Inflammatory macrophage treated with lipopolysaccharide for 4 hours (primary cell): ENCODE data around the gene PREX1.

Source experiments
- DNase-seq: peaks from one replicate; pipeline ENCODE4 v3.0.0-alpha.2; 2020

The PREX1 gene

DNA sequence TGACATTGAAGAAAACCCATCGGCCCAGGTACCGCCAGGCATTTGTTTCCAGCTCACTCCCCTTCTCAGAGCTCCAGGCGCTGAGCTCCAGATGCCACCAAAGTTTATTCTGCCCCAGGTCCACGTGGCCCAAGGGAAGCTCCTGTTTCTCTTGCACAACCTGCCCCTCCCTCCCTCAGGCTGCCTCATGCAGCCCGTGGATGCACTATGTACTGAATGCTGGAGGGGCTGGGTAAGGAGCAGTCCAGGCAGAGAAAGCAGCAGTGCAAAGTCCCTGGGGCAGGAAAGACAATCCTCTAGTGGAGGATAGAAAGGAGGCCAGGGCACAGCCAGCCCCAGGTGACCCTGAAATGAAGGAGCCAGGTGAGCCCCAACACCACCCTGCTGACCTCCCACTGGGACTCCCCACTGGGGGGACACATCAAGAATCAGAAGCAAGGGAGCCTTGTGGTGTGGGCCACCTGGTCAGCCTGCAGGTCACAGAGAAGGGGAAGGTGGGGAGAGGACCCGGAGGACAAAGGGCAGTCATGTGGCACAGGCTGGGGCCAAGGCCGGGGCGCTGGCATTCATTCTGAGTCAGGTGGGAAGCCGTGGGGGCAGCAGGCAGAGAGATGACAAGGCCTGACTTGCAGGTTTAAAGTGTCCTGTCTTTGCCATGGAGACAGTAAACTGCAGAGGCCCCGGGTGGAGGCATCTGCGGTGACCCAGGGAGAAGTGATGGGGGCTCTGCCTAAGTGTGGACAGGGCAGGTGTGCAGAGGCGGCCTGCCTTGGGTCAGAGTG, 230.1 kb downstream of the PREX1 start:
- DNase-seq: no peak

DNA sequence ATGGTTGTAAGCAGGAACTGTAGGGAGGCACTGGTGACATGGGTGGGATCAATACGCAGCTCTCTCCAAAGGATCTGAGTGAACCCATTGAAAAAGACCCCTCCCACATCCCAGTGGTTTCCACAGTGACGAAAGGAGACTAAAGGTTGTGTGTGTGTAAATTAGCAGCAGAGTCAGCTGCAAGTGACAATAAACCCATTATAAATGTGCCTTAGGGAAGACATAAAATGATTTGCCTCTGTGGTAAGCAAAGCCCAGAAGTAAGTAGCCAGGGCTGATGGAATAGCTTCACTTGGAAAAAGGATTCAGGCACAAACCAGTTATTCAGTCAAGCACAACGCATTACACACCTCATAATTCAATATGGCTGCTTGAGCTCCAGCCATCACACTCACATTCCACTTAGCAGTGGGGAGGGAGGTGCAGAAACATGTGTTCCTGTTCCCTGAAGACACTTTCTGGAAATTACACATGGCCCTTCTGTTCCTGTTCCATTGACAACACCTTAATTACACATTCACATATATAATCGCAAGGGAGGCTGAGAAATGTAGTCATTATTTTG, 231.4 kb downstream of the PREX1 start:
- no peak for DNase-seq

DNA sequence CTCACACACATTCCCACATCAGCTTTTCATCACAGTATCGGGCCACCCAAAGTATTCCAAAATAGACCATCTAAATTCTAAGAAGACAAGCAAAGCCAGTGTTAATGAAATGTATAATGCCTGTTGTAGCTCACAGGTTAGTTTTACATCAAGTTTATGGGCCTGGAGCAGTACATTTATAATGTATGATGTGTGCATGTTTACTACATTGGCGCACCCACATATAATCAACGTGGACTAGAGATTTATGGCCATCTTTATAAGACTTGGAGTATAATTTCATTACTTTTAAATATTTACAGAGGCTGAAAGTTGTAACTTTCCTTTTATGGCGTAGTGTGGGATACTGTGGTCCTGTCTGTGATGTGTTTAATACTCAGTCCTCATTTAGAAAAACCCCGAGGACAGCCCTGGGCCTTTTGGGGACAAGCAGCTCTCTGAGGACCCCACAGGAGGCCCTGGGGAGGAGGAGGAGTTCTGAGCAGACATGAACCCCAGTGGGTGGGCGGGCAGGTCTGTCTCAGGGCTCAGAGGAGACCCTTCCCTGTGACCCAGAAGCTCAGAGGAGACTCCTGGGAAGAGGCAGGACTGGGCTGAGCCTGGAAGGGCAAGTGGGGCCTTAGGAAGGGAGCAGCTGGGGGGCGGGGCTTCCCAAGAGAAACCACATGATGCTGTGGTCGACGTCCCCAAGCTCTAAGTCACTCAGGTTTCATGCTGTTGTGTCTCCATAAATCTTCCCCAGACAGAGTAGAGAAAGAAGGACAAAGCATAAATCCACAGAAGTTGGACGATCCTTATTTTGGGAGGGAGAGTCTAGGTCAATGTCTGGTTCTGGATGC, 232.1 kb downstream of the PREX1 start:
- no peak for DNase-seq

DNA sequence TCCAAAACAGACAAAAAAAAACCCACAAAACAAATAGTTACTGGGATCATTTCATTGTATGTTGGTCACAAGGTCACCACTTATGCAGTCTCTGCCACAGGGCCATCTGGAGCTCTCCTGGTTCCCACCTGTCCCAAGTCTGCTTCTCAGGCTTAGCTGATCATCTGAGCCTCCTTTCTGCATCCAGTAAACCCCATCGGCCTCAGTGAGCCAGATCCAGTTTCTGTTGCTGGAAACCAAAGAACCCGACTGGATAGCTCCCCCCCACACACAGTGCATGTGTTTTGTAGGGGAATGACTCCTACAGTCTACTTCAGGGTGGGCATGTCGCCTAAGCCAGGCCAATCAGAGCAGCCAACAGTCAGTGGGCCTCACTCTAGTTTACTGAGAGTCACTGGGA, 233.3 kb downstream of the PREX1 start:
- no peak for DNase-seq

DNA sequence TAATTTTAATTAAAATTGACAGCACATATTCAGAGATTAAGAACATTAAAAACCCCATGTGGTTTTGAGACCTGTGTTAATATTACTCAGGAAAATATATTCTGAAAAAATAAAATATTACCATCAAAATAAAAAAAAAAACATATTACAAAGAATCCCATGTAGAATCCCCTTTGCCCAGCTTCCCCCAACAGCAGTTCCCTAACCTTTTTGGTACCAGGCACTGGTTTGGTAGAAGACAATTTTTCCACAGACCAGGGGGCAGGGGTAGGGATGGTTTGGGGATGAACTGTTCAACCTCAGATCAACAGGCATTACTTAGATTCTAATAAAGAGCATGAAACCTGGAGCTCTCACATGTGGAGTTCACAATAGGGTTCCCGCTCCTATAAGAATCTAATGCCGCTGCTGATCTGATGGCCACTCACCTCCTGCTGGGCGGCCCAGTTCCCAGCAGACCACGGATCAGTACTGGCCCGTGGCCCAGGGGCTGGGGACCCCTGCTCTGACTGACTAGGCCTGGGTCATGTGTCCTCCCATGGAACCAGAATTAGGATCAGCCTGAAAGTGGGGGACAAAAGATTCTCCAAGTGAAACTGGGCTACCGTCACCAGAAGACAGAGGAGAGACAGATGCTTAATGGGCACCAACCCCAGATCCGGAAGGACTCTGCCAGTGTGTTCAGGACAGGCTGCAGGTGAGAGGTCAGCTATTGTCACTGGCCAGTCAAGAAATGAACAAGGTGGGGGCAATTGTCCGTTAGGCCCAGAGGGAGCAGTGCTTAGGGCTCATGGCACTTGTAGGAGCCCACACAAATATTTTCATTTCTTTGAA, 235.5 kb downstream of the PREX1 start:
- DNase-seq: no peak

DNA sequence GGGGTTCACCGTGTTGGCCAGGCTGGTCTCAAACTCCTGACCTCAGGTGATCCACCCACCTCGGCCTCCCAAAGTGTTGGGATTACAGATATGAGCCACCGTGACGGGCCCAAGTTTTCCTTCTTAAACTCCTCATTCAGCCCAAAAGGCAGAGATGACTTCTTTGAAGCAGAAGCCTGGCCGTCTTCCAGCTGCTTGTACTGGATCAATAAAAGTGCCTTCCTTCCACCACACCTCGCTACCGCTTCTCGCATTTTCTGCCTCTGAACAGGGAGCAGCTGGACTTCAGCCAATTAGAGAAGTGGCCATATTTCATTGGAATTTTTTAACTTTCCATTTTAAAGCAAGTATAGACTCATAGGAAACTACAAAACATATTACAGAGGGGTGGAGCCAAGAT, 241.1 kb downstream of the PREX1 start:
- DNase-seq: no peak

DNA sequence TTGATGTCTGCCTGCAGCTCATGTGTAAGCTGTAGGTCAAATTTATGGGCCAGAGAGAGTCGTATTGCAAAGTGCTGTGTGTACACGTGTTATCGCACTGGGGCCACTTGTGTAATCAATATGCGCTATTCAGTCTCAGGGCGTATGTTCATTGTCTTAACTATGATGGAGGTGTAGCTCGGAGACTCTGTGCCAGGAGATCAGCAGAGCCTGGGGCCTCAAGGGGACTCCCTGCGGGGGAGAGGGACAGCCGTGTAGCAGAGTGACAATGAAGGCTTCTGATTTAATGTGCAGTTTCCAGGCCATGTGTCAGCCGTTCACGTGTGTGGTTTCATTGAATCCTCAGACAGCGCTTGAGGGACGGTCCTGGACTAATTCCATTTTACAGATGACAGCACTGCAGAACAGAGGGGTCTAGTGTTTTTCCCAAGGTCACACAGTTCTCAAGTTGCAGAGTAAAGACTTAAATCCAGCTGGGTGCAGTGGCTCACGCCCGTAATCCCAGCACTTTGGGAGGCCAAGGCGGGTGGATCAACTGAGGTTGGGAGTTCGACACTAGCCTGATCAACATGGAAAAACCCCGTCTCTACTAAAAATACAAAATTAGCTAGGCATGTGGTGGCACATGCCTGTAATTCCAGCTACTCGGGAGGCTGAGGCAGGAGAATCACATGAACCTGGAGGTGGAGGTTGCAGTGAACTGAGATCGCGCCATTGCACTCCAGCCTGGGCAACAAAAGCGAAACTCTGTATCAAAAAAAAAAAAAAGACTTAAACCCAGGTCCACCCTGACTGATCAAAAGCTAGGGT, 242.5 kb downstream of the PREX1 start:
- no peak for DNase-seq

DNA sequence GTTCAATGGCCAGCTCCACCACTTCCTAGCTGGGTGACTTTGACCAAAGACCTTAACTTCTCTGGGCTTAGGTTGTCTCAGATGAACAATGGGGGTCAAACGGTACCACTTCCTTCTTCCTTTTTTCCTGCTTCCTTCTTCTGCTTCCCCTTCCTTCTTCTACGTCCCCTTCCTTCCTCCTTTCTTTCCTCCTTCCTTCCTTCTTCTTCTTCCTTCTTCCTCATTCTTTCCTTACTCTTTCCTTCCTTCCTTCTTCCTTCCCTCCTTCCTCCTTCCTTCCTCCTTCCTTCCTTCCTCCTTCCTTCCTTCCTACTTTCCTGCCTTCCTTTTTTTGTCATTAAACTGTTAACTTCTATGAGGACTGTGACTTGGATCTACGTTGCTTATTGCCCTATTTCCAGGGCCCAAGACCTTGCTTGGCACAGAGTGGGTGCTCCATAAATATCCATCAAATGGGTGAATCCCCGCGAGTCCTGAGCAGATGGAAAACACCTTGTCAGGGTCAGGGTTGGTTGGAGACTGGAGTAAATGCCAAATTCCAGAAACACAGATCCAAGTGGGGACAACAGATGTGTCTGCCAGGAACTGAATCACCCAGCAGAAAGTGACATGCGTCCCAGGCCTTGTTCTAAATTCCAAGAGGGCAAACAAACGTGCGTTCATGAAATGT, 243.3 kb downstream of the PREX1 start:
- no peak for DNase-seq

DNA sequence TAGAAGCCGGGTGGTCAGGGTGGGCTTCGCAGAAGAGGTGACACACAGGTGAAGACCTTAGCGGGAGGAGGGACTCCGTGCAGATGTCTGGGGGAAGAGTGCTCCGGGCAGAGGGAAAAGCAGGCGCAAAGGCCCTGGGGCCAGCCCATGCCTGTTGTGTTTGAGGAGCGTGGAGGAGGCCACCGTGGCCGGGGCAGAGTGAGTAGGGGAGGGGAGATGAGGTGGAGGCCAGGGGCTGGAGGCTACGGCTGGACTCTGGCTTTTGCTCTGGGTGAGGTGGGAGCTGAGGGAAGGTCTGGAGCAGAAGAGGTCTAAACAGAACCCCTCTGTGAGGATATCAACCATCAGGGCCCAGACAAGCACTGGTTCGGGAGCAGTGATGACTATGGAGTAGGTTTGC, 244.0 kb downstream of the PREX1 start:
- DNase-seq: no peak

DNA sequence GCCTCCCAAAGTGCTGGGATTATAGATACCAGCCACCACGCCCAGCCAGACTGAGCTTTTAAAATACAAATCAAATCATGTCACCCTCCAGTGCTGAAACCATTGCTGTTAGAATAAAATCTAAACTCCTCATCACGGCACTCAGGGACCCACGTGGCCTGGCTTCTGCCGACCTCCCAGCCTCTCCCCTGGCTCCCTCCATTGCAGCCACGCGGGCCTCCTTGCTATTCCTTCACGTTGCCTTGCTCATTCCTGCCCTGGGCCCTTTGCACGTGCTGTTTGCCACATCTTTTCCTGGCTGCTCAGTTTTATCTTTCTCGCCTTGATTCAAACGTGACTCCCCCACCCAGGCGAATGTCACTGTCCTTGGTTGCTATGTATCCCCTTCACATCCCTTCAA, 244.6 kb downstream of the PREX1 start:
- no peak for DNase-seq

DNA sequence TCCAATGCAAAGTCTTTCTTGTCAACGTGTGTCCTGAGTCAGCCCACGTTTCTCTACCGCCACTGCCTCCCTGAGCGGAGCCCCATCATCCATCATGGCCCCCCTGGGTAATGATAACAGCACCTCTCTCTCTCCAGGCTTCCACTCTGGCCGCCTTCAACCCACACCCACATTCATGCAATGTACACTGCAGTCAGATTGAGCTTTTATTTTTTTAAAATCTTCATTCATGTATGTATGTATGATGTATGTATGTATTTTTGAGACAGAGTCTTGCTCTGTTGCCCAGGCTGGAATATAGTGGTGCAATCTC, 245.2 kb downstream of the PREX1 start:
- DNase-seq: no peak

DNA sequence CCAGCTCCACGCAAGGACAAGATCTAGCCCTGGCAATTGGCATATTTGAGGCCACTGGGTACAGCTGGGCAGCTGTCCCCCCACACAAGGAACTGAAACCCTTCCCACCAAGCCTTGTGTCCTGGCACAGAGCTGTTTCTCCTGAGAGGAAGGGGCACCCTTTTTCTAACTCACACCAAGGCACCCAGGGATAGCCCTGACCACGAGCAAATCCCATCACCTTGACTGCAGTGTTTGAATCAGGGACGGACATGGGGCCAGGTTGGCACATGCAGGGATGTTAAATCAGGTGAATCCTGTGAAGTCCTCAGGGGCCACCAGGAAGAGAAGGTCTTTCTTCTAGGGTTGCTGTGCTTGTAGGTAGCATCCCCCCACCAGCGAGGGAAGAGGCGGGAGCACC, 246.6 kb downstream of the PREX1 start:
- no peak for DNase-seq

DNA sequence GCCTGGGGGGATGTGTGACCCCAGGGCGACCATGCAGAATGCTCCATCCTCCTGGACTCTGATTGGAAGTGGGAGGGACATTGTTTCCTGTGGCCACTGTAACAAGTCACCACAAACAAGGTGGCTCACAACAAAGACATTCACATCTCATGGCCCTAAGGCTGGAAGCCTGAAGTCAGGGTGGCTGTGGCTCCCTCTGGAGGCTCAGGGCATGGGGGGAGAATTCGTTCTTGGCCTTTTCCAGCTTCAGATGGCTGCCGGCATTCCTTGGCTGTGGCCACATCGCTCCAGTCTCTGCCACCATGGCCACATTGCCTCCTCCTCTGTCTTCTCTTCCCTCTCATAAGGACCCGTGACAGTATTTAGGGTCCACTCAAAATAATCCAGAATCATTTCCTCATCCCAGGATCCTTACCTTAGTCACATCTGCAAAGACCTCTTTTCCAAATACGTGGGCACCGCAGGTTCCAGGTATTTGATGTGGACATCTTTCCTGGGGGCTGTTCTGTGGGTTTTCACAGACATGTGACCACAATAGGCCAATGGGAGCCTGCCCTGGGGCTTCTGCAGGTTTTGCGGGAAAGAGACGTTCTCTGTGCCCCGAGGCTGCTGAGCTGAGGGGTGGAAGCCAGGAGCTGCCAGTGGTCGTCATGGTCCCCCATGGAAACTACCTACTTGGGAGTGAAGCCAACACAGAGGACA, 249.3 kb downstream of the PREX1 start:
- no peak for DNase-seq

DNA sequence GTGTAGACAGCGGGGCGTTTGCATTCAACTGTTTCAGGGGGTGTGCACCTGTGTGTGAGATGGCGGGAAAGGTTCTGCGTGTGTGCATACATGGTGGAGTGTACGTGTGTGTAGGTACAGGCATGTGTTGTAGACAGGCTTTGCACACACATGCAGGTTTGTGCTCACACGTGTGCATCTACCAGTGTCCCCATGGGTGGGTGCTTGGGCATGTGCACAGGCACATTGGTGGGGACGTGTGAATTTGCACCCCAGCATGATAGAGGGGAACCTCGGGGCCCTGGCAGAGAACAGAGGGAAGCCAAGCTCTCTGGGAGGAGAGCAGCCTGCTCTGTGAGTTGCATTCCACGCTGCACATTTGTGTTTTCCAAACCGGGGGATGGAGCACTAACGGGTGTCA, 250.2 kb downstream of the PREX1 start:
- no peak for DNase-seq

DNA sequence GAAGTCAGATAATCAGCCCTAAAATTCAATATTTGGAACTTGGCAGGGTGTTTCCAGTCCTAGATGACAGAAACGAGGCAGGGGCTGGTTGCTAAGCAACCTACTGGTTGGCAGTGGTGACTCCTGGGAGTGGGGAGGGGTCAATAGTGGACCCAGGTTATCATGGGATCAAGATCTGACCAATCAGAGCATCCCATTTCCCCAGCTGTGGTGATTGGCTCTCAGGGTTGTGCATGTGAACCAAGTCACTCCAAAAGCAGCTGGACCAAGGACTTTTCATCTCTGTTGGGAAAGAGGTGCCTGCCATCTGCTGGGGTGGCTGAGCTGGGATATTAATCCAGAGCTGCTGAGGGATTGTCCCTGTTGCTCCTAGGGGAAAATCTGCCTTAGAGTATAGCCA, 253.4 kb downstream of the PREX1 start:
- no peak for DNase-seq
